Heart left ventricle (tissue), 13 donors: ENCODE data around the gene MON1A.

ENCODE experiments used
- POLR2A ChIP-seq, 2 donors: fragments of 450-650 bp; IDR thresholded peaks; one replicate each; pipeline ENCODE4 v1.6.1; 2017; ENCODE audit warnings: antibody characterized with exemption in 2 of 2, mild to moderate bottlenecking in 2 of 2, moderate library complexity in 2 of 2
- TF ChIP-seq, protein P1 (sequence below), 12 donors: fragments of 200-600 bp; sonication (generic) in 4 of 12; IDR thresholded peaks; one replicate each; pipeline versions ENCODE4 v1.5.0 to v1.8.0; 2018 to 2022; ENCODE audit warnings: antibody characterized with exemption in 12 of 12, mild to moderate bottlenecking in 5 of 12
- donor health status: ischemic (EF 13 %, LVEDD 7.1; RV severe dilation, severe dysfunction).
- donor health status: DM: no; HTN: yes; CAD: no.
- donor health status: DM: no; HTN: no; CAD: no.
- donor health status: ischemic (EF 25% LVEDD 6.9; RV normal size, moderate dysfunction).
- donor health status: ischemic (EF 25% LVEDD 5.7; RV mildly dilated, moderate dysfunction).
- donor health status: ischemic (EF 35%, LVEDD 5.7; RV mildly dilated, moderate dysfunction).
- donor health status: nonischemic (EF 11% LVEDD 7.7; RV severe dilation, severe dysfunction).
- donor health status: DM: yes; HTN: yes; CAD: no.
- donor health status: PGD.
- donor health status: ischemic (EF 29% LVEDD 5.4; RV normal size, mild dysfunction).
- donor health status: nonischemic (EF 23%, LVEDD 6.1; RV moderate dilation, normal function).

DNA sequence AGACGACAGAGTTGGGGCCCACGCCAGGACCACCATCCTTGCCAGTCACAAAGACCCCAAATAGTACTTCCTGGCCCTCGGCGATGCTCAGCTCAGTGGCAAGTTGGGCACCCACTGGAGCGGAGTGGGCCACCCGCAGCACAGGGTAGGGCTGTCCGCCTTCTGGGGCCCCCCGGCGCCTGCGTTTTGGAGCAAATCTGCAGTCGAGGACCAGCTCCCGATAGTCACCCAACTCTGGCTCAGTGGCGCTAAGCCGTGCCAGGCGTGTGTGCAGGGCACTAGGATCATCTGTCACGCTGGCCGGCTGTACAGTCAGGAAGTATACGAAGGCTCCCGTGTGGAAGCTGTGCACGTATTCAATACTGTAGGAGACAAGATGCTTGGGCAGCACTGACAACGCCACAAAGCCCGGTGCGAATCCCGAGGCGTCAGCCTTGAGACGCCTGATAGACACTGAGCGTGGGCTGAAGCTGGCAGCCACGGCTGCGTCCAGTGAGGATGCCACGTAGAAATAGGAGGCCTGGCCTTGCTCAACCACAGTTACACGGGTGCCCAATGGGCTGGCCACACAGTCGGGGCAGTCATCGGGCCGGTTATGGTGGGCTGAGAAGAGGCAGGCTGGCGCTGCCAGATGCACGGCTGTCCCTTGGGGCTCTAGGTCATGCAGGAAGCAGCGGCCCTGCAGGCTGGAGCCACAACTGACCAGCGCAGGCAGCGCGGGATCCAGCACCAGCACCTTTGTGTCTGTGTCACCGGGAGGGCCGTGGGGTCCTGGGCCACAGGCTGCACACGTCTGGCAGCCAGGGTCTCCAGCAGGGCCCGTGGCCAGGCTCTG, 26.9 kb downstream of the MON1A start:
- TF ChIP-seq, protein P1, sequence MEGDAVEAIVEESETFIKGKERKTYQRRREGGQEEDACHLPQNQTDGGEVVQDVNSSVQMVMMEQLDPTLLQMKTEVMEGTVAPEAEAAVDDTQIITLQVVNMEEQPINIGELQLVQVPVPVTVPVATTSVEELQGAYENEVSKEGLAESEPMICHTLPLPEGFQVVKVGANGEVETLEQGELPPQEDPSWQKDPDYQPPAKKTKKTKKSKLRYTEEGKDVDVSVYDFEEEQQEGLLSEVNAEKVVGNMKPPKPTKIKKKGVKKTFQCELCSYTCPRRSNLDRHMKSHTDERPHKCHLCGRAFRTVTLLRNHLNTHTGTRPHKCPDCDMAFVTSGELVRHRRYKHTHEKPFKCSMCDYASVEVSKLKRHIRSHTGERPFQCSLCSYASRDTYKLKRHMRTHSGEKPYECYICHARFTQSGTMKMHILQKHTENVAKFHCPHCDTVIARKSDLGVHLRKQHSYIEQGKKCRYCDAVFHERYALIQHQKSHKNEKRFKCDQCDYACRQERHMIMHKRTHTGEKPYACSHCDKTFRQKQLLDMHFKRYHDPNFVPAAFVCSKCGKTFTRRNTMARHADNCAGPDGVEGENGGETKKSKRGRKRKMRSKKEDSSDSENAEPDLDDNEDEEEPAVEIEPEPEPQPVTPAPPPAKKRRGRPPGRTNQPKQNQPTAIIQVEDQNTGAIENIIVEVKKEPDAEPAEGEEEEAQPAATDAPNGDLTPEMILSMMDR (IDR thresholded peaks at IDR 0.05) = no peak
- TF ChIP-seq POLR2A (IDR thresholded peaks at IDR 0.05) = no peak
